ENCODE results near the gene CD59.
"Not testable (repeated sequence)": the region's sequence is repeated elsewhere in the genome, so short reads cannot be mapped to it uniquely, and the experiment has no call there.

Gene CD59

DNA sequence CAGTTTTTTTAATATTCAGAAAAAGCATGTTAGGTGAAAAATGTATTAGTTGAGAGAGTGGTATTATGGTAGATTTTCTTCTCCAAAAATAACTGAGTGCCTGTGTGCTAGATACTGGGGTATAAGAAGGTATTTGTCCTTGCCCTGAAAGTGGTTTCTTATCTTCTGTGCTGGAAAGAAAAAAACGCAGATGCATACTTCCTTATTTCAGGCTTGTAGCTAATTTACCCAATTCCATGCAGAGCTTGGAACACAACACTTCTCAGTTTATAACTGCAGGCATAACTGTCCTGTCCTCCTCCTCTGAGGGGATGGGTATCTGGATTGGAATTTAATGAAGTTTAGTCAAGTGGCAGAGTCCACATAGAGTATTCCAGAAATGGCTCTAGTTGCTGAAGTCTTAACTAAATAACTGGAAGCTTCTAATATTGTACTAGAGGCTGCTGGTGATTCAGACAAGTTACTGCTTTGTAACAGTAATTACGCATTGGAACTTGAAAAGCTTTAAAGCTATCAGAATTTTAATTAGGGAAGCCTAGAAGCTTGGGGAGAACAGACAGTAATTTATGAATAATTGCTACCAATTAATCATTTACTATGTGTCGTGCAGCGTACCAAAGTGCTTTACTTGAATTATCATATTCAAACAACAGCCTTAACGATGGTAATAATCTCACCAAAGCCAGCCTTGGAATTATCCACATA, 22.9 kb downstream of the CD59 start:
- no peak for DNase-seq

DNA sequence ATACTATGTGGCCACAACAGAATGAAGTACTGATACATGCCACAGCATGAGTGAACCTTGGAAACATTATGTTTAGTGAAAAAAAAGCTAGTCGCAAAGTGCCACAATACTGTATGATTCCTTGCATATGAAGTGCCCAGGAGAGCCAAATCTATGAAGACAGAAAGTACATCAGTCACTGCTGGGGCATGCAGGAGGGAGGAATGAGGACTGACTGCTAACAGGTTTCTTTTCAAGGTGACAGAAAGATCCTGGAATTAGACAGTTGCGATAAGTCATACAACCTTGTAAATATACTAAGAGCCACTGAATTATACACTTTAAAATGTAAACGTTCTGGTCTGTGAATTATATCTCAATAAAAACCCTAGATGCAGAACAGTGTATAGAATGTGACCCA, 23.8 kb downstream of the CD59 start:
- DNase-seq: no peak

DNA sequence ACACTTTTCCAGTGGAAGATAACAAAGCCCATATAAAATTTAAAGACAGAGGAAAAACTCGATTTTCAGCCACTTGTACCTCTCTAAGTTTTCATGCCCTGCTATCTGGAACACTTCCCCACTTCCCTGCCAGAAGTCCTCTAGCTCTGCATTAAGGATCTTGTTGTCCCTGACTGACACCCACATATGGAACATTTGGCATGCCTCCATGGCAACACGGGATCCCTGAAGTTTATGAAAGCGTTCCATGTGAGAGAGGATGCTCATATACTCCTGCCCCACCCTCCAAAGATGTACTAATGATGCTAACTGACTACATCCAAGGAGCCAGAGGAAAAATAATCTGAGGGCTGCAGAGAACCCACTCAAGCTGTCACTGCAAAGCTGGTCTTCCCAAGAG, 26.8 kb downstream of the CD59 start:
- no peak for DNase-seq

GRCh38 chr11:33708985-33709384, 27.2 kb downstream of the CD59 start:
- DNase-seq: no peak

- not testable (repeated sequence) for DNase-seq
Measured at GRCh38 chr11:33707831-33708230, 28.4 kb downstream of the CD59 start.

DNA sequence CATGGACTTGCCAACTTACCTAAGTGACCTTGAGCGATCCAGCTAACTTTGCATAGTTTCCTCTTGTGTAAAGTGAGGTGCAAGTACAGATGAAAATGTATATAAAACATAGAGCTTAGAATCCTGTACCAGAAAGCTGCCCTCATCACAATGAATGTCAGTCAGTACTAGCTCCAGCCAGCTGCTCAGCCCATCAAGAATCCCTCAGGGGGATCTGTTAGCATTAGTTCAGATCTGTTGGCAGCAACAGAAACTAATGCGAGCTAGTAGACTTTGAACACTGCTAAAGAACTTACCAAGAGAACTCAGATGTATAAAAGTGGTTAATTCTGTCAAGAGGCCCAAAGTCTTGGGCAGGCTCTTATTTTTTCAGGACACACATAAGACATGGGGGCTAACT, 29.3 kb downstream of the CD59 start:
- DNase-seq: no peak

DNA sequence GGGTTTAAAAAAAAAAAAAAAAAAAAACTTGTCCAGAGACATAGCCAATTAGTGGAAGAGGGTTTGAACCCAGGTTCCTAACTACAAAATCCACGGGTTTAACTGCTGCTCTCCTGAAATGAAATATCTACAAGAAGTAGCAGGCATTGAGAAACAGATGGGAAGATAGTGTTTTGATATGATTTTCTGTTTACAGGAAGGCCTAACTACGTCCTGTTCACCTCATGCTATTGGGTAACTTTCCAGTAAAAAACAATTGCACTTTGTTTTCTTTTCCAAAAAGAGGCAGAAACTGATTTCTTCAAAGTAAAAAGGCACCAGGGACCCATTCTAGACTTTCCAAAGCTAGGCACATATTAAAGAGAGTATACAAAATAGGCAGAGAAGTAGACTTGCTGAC, 29.7 kb downstream of the CD59 start:
- no peak for DNase-seq

GRCh38 chr11:33704240-33705002, 31.8 kb downstream of the CD59 start:
- no peak for DNase-seq

GRCh38 chr11:33703788-33704187, 32.4 kb downstream of the CD59 start:
- DNase-seq: no peak

DNA sequence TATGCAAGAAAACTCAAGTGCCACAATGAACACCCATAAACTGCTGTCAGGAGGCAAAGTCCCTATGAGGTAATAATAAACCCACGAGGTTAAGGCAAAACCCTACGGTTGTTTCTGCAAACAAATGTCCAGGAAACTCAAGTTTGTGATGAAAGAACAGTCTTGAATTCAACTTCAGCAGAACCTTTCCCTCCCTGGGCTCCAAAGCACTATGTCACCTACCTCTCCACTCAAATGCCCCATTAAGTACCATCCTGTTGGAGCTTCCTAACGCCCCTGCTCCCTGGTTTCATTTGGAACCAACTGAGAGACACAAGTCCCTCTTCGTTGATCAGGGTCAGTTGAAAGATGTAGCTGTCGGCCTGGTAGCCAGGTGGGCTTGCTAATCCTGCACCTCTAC, 33.0 kb downstream of the CD59 start:
- no peak for DNase-seq

DNA sequence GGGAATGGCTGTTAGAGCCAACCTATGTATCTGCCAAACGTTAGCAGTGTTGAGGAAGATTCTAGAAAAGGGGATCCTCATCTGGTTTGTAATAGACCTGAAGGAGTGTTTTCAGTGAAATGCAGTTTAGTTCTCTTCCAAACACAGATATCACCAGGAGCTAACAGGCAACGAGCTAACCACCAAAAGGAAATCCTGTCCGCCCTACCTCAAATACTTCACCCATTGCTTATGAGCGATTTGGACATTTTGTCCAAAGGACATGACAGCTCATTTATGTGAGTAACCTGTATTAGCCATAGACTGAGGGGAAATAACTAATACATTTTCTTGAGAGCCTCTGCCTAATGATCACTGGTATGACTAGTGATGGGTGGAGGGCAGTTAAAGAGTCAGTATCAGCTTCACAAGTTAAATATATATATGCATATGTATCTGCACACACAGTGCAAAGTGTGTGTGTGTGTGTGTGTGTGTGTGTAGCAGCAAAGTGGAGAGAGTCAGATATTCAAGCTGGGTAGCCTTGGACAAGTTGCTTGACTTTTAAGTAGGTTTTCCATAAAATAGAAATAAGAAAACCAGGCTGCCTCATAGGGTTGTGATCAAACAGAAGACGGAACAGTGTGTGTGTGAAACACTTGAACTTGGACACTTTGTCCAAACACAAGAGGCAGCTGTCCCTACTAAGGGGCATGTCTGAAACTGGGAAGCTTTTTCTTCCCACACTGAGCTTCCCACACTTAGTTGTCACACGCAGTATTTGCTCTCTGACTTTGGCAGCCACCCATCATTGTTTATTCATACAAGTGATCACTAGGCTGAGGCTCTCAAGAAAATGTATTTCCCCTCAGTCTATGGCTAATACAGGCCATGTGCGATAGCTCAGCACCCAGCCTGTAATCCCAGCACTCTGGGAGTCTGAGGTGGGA, 34.7 kb downstream of the CD59 start:
- no peak for DNase-seq

GRCh38 chr11:33700502-33701271, 35.5 kb downstream of the CD59 start, which contains the start of gene C11orf91:
Gene C11orf91, minus strand, starts transcription at chr11:33700826. Its CDS starts 86 bp downstream, at chr11:33700740.
- peak; percentile 89 to 95 for DNase-seq

- DNase-seq: no peak
Measured at GRCh38 chr11:33700063-33700501, 36.1 kb downstream of the CD59 start.

DNA sequence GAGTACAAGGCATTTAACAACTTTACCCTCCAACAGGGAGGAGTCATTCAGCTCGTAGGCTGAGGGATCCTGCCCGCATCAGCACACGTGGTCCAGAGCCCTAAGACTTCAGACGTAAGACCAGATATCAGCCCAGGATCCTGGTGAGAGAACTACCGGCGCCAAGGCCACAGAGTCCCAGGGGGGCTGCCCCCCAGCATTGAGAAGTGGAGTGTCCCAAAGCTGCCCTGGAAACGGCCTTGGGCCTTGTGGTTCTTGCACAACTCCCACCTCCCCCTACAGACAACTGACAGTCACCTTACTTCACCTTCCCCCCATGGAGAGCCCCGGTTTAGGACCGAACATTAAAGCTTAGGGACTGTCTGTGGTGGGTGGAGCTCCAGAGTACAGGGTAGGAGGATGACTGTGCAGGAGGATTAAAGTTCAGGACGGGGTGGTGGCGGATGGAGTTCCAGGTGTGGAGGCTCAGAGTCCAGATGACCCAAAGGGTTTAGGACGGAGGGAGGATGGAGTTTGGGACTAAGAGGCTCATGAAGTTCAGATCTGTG, 36.6 kb downstream of the CD59 start:
- no peak for DNase-seq

DNA sequence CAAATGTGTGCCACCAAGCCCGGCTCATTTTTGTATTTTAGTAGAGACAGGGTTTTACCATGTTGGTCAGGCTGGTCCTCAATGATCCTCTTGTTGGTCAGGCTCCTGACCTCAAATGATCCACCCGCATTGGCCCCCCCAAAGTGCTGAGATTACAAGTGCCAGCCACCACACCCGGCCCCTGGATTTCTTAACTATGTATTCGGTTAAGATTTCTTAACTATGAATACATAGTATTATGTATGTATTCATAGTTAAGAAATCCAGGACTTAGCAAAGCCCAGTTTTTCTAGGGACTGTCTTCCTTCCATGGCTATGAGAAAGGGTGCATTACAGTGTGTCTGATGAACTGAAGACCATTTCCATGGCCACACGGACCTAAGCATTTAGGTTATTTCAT, 37.3 kb downstream of the CD59 start:
- DNase-seq: no peak

GRCh38 chr11:33697997-33698396, 38.2 kb downstream of the CD59 start:
- DNase-seq: no peak

- DNase-seq: no peak
Measured at GRCh38 chr11:33696931-33697638, 39.1 kb downstream of the CD59 start.

DNA sequence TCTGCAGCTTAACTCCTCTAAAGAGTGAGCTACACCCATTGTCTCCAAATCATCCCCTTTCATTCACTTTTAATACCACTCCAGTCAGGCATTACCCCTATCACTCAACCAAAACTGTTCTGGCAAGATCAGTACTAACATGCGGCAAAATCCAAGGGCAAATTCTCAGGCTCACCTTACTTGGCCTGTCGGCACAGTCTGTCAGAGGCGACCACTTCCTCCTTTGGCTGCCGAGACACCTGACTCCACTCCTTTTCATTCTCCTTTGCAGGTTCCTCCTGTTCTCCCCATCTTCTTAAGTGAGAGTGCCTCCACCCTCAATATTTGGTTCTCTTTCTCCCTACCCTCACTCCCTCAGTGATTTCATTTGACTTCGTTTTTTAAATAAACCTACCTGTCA, 39.8 kb downstream of the CD59 start:
- no peak for DNase-seq

DNA sequence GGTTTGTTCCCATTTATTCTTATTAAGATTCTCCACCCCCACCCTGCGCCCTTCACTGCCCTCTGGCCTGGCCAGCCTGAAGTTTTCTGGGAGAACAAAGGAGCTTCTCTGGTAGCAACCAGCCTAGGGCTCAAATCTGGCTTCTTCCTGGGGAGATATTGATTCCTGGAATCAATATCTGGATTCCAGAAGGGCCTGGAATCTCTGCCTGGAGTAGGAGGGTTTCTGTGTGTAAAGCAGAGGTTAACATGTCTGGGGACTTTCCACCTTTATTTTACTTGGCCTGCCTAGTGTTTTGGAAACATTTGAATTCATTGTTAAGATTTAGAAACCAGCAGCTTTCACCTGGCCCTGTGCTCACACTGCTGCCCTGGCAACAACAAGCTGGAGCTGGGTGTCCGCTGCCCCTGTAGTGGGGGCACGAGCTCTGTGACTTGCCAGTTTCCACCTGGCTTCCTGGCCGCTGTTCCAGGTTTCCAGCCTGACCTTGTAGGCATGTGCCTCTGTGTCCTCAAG, 41.1 kb downstream of the CD59 start:
- no peak for DNase-seq

- no peak for DNase-seq
Measured at GRCh38 chr11:33694346-33695050, 41.7 kb downstream of the CD59 start.

- DNase-seq: peak in 1 of 2 experiments; percentile 43
Measured at GRCh38 chr11:33692541-33692940, 43.7 kb downstream of the CD59 start.
